Naive B cell (primary cell): ENCODE data around the gene PHLDA3. TPM values are rescaled to one million over a fixed set of nuclear protein-coding genes. Genes with fewer than 3 reads are reported as not detected.
"Not testable (repeated sequence)": the region's sequence is repeated elsewhere in the genome, so short reads cannot be mapped to it uniquely, and the experiment has no call there.

Experiments
- ATAC-seq, 2 donors: fragments of 150-1000 bp; cut with Tn5 transposase; 2 replicates each; pipeline ENCODE4 v1.10.0; 2021; ENCODE audit warnings: low read depth in 2 of 2, mild to moderate bottlenecking in 2 of 2, moderate library complexity in 2 of 2
- DNase-seq: peaks from one replicate; pipeline ENCODE4 v3.0.0; 2022
- H3K27ac Mint-ChIP-seq, 6 donors: one replicate each; pipeline ENCODE4 v1.8.0; 2020 to 2022; ENCODE audit warnings: mild to moderate bottlenecking in 6 of 6, mixed read lengths in 6 of 6, moderate library complexity in 5 of 6, inconsistent platforms in 2 of 6
- H3K27me3 Mint-ChIP-seq, 3 donors: one replicate each; pipeline ENCODE4 v1.8.0; 2021 to 2022; ENCODE audit warnings: mixed read lengths in 3 of 3, mild to moderate bottlenecking in 1 of 3
- H3K36me3 Mint-ChIP-seq, 2 donors: one replicate each; pipeline ENCODE4 v1.8.0; 2020 to 2022; ENCODE audit warnings: mixed read lengths in 2 of 2, inconsistent platforms in 1 of 2, mild to moderate bottlenecking in 1 of 2
- H3K4me1 Mint-ChIP-seq, 3 donors: one replicate each; pipeline ENCODE4 v1.8.0; 2020 to 2022; ENCODE audit warnings: mixed read lengths in 3 of 3, inconsistent platforms in 1 of 3, mild to moderate bottlenecking in 1 of 3, moderate library complexity in 1 of 3
- H3K4me3 Mint-ChIP-seq, 8 donors: one replicate each; pipeline ENCODE4 v1.8.0; 2020 to 2022; ENCODE audit warnings: mild to moderate bottlenecking in 8 of 8, mixed read lengths in 8 of 8, moderate library complexity in 8 of 8, inconsistent platforms in 2 of 8
- H3K9me3 Mint-ChIP-seq, 7 donors: one replicate each; pipeline ENCODE4 v1.8.0; 2020 to 2022; ENCODE audit warnings: mixed read lengths in 7 of 7, mild to moderate bottlenecking in 5 of 7, inconsistent platforms in 2 of 7, moderate library complexity in 1 of 7
- polyA plus RNA-seq, 6 donors: library from polyadenylated mRNA; unstranded; fragments of 300-500 nt; fragmentation: Illumina TruSeq; gene quantifications; one replicate each; pipeline ENCODE4 v1.2.3, GENCODE V29; 2021; ENCODE audit warnings: low read depth in 6 of 6

PHLDA3 gene
- polyA plus RNA-seq, 6 donors from 2014 or later: 1.1 TPM; not detected in 5

DNA sequence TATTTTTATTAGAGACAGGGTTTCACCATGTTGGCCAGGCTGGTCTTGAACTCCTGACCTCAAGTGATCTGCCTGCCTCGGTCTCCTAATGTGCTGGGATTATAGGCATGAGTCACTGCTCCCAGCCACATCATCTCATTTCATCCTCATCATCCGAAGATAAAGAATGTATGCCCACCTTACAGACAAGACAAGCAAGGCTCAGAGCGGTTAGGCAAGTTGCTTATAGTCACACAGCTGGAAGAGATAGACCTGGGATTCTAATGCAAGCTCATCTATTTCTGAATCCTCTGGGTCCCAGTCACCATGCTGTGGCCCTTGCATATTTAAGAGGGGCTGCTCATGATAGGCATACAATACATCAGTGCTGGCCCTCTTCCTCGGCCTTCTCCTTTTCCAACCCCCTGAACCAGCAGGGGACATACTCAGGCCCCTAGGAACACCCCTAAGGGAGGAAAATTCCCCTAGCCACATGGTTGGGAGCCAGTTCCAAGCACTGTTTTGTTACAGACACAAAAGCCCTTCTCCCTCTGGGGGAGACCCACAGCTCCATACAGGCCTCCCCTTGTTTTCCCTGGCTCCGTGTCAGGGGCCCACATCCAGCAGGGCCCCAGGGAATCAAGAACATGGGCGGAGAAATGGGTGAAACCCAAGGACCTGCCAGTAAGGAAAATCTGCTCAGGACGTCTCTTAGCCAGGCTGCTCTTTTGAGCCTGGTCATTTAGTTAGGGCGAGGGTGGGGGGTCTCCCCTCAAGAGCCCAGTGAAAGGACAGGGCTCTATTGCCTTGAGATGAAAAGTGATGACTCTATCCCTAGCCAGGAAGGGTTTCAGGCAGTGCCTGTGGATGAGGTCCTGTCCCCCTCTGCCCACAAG is 31.0 kb upstream of the PHLDA3 start:
- H3K4me3 Mint-ChIP-seq: no peak overlapping the region
- no peak for DNase-seq
- peaks cover 0 to 2% (median under 1%) of the 10 kb centered on the region in 3 donors for H3K4me1 Mint-ChIP-seq
- no peak overlapping the region for H3K27ac Mint-ChIP-seq
- no peak for ATAC-seq
- H3K36me3 Mint-ChIP-seq: no peaks in the 10 kb centered on the region
- no peaks in the 10 kb centered on the region for H3K27me3 Mint-ChIP-seq
- H3K9me3 Mint-ChIP-seq: no peaks in the 10 kb centered on the region

DNA sequence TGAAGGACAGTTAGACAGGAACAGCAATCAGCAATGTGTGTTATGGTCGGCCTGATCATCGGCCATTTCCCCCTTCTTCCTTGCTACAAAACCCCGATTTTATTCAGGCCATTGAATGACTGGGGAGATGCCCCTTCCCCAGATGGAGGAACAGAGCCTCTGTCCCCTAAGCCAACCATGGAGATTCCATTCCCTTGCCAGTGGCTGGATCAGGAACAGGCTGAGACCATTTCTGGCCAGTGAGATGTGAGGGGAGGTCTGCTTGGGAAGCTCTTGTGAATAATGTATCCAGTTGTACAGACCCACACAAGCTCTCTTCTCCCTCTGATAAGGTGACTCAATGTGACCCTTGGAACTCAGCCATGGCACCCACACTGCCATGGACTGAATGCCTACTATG is 30.2 kb upstream of the PHLDA3 start:
- H3K9me3 Mint-ChIP-seq: no peaks in the 10 kb centered on the region
- no peaks in the 10 kb centered on the region for H3K27me3 Mint-ChIP-seq
- peaks cover 6 to 7% of the 10 kb centered on the region in 2 donors for H3K36me3 Mint-ChIP-seq
- DNase-seq (no peak), ATAC-seq (no peak)
- H3K4me3 Mint-ChIP-seq: no peak overlapping the region
- no peaks in the 10 kb centered on the region for H3K4me1 Mint-ChIP-seq
- H3K27ac Mint-ChIP-seq: peak overlapping the region in 2 of 6 donors; percentile 20 to 49

- DNase-seq (no peak), ATAC-seq (no peak)
- Mint-ChIP-seq H3K36me3 (peaks cover 9 to 13% of the 10 kb centered on the region in 2 donors), H3K4me3 (no peak overlapping the region), H3K9me3 (no peaks in the 10 kb centered on the region), H3K27ac (no peak overlapping the region), H3K4me1 (no peaks in the 10 kb centered on the region), H3K27me3 (no peaks in the 10 kb centered on the region)
Observed at GRCh38 chr1:201498621-201499020, 29.6 kb upstream of the PHLDA3 start.

GRCh38 chr1:201497935-201498509 is 29.0 kb upstream of the PHLDA3 start:
- H3K9me3 Mint-ChIP-seq: peaks cover 0 to 2% (median 0%) of the 10 kb centered on the region in 7 donors
- no peaks in the 10 kb centered on the region for H3K27me3 Mint-ChIP-seq
- peaks cover 9 to 19% of the 10 kb centered on the region in 2 donors for H3K36me3 Mint-ChIP-seq
- DNase-seq: no peak
- no peaks in the 10 kb centered on the region for H3K4me1 Mint-ChIP-seq
- no peak for ATAC-seq
- peak overlapping the region in 1 of 6 donors; percentile 38 for H3K27ac Mint-ChIP-seq
- H3K4me3 Mint-ChIP-seq: peak overlapping the region in 1 of 8 donors; percentile 56

GRCh38 chr1:201496296-201496690 is 27.3 kb upstream of the PHLDA3 start:
- no peak for ATAC-seq
- peak overlapping the region in 1 of 6 donors; percentile 8 for H3K27ac Mint-ChIP-seq

DNA sequence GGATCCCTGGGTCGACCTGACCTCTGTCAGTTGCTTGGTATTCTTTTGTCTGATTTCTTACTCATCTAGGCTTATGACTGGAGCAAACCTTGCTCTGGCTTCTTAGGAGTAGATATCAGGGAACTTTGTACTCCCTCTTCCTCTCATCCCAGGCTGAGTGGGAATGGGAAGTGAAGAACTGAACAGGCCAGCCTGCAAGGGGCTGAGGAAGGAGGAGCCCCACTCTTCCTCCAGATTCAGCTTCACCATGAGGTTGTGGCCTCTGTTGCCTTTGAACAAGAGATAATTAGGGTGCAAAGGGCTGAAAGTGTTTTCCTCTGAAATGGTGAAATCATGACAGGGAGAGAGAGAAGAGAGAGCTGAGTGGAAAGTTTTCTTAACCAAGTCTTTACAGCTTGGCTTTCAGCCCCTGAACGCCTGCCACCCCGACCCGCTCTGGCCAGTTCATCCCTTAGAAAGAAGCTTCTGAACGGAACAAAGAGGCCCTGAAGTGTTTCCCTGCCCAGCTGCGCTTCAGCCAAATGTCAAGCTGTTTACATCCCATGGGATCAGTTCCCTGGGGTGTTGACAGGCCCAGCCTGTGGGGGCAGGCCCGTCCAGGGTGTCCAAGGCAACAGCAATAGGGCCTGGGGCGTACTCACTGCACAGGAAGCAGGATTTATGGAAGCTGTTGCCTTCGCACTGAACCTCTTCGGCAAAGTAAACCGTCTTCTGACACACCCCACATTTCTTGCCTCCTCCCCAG is 26.7 kb upstream of the PHLDA3 start:
- H3K27ac Mint-ChIP-seq: no peak overlapping the region
- ATAC-seq: no peak
- H3K4me1 Mint-ChIP-seq: no peaks in the 10 kb centered on the region
- H3K4me3 Mint-ChIP-seq: no peak overlapping the region
- no peaks in the 10 kb centered on the region for H3K27me3 Mint-ChIP-seq
- peaks cover 0 to 2% (median 0%) of the 10 kb centered on the region in 7 donors for H3K9me3 Mint-ChIP-seq
- no peak for DNase-seq
- H3K36me3 Mint-ChIP-seq: peaks cover 9 to 21% of the 10 kb centered on the region in 2 donors

More at GRCh38 chr1:201496296-201496690, 27.3 kb upstream of the PHLDA3 start:
- Mint-ChIP-seq H3K9me3 (peaks cover 0 to 2% (median 0%) of the 10 kb centered on the region in 7 donors), H3K36me3 (peaks cover 9 to 21% of the 10 kb centered on the region in 2 donors), H3K4me3 (no peak overlapping the region), H3K4me1 (no peaks in the 10 kb centered on the region), H3K27me3 (no peaks in the 10 kb centered on the region)
- DNase-seq: no peak

DNA sequence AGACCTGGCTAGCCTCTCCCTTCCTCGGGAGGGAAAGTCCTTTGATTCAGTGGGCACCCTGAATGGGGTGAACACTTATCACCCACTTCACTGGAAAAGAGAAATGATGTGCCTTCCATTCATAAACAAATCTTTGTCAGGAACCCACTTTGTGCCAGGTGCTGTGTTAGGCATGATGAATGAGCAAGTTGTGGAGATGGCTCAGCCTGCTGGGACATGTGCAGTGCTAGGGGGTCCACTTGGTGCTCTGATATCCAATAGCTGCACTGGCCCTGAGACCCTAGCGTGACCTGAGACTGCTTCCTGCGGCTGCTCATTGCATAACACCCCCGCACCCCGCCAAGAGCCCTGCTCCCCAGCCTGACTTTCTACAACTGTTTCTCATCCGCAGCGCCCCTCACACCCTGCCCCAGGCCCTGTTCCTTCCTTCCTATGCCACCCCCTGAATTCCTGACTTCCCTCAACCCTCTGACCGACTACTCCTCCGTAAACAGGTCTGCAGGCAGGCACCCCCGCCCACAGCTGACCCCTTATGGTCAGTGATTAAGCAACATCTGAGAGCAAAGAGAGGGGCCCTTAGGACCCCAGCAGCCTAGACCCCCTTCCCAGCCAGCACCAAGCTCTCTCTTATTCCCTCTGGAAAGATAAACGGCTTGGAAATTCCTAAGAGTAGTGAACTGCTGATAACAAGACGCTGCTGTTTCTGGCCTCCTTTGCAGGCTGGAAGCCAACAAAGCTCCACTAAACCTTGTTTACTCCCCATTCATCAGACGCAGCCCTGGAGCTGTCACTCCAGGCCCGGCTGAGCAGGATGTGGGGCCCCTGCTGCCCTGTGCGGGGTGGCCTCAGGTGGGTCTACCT is 25.0 kb upstream of the PHLDA3 start:
- no peak for DNase-seq
- H3K27ac Mint-ChIP-seq: peak overlapping the region in 1 of 6 donors; percentile 25
- no peak for ATAC-seq
- H3K27me3 Mint-ChIP-seq: no peaks in the 10 kb centered on the region
- peaks cover 4 to 14% (median 12%) of the 10 kb centered on the region in 3 donors for H3K4me1 Mint-ChIP-seq
- H3K36me3 Mint-ChIP-seq: peaks cover 15 to 21% of the 10 kb centered on the region in 2 donors
- H3K9me3 Mint-ChIP-seq: peaks cover 0 to 2% (median 0%) of the 10 kb centered on the region in 7 donors
- H3K4me3 Mint-ChIP-seq: peak overlapping the region in 1 of 8 donors; percentile 15

DNA sequence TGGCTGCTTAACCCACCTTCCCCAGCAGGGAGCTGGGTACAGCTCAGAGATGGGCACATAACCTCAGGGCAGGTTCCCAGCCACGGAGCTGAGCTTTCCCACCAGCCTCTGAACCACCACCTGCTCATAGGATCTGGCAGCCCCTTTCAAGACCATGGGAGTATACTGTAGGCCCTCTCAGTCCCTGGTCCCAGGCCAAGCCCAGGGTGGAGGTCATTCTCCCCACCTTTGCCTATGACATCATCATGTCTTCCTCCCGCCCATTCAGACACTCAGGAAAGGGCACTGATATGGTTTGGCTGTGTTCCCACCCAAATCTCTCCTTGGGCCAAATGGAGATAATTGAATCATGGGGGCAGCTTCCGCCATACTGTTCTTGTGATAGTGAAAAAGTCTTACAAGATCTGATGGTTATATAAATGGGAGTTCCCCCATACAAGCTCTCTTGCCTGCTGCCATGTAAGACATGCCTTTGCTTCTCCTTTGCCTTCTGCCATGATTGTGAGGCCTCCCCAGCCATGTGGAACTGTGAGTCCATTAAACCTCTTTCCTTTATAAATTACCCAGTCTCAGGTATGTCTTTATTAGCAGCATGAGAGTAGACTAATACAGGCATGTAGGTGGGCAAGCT is 24.2 kb upstream of the PHLDA3 start:
- peaks cover 4 to 15% (median 12%) of the 10 kb centered on the region in 3 donors for H3K4me1 Mint-ChIP-seq
- H3K4me3 Mint-ChIP-seq, DNase-seq, H3K9me3 Mint-ChIP-seq, ATAC-seq, H3K27ac Mint-ChIP-seq, H3K27me3 Mint-ChIP-seq: not testable (repeated sequence)
- peaks cover 15 to 21% of the 10 kb centered on the region in 2 donors for H3K36me3 Mint-ChIP-seq

GRCh38 chr1:201491896-201492511 is 23.0 kb upstream of the PHLDA3 start:
- H3K9me3 Mint-ChIP-seq: peaks cover 0 to 2% (median 0%) of the 10 kb centered on the region in 7 donors
- H3K36me3 Mint-ChIP-seq: peaks cover 15 to 21% of the 10 kb centered on the region in 2 donors
- no peak for ATAC-seq
- DNase-seq: no peak
- H3K4me1 Mint-ChIP-seq: peaks cover 4 to 15% (median 12%) of the 10 kb centered on the region in 3 donors
- no peak overlapping the region for H3K27ac Mint-ChIP-seq
- no peaks in the 10 kb centered on the region for H3K27me3 Mint-ChIP-seq
- no peak overlapping the region for H3K4me3 Mint-ChIP-seq

- ATAC-seq (no peak), DNase-seq (no peak)
- Mint-ChIP-seq H3K9me3 (peaks cover 0 to 2% (median 0%) of the 10 kb centered on the region in 7 donors), H3K4me3 (no peak overlapping the region), H3K27me3 (no peaks in the 10 kb centered on the region), H3K4me1 (peaks cover 4 to 15% (median 12%) of the 10 kb centered on the region in 3 donors), H3K27ac (no peak overlapping the region), H3K36me3 (peaks cover 15 to 21% of the 10 kb centered on the region in 2 donors)
Observed at GRCh38 chr1:201490708-201491131, 21.7 kb upstream of the PHLDA3 start.

- DNase-seq: no peak
- peak overlapping the region in 1 of 8 donors; percentile 9 for H3K4me3 Mint-ChIP-seq
- H3K27me3 Mint-ChIP-seq: no peaks in the 10 kb centered on the region
- peak overlapping the region in 1 of 6 donors; percentile 49 for H3K27ac Mint-ChIP-seq
- H3K36me3 Mint-ChIP-seq: peaks cover 14 to 20% of the 10 kb centered on the region in 2 donors
- peaks cover 0 to 2% (median 0%) of the 10 kb centered on the region in 7 donors for H3K9me3 Mint-ChIP-seq
- peaks cover 4 to 15% (median 12%) of the 10 kb centered on the region in 3 donors for H3K4me1 Mint-ChIP-seq
- peak; percentile 35 to 58 for ATAC-seq
Observed at GRCh38 chr1:201489643-201490261, 20.8 kb upstream of the PHLDA3 start.
